ENCODE measurements around the gene RFTN1. TPM values are rescaled to one million over a fixed set of nuclear protein-coding genes. Genes with fewer than 3 reads are reported as not detected.

The RFTN1 gene
- total RNA-seq, 3 donors from 2014 or later (not counting 1 experiment from before 2014, with no cell fraction given): 112 to 135 (median 115) TPM

GRCh38 chr3:16509721-16510619 lies 3.5 kb downstream of the RFTN1 start:
- TF ChIP-seq, protein P1, sequence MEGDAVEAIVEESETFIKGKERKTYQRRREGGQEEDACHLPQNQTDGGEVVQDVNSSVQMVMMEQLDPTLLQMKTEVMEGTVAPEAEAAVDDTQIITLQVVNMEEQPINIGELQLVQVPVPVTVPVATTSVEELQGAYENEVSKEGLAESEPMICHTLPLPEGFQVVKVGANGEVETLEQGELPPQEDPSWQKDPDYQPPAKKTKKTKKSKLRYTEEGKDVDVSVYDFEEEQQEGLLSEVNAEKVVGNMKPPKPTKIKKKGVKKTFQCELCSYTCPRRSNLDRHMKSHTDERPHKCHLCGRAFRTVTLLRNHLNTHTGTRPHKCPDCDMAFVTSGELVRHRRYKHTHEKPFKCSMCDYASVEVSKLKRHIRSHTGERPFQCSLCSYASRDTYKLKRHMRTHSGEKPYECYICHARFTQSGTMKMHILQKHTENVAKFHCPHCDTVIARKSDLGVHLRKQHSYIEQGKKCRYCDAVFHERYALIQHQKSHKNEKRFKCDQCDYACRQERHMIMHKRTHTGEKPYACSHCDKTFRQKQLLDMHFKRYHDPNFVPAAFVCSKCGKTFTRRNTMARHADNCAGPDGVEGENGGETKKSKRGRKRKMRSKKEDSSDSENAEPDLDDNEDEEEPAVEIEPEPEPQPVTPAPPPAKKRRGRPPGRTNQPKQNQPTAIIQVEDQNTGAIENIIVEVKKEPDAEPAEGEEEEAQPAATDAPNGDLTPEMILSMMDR (IDR thresholded peaks at IDR 0.05): no peak
- Histone ChIP-seq H3K27ac (ENCODE audit: low read length) (peak overlapping the region; percentile 49), H3K27me3 (ENCODE audit: control insufficient read depth, insufficient read depth, low read length) (no peaks in the 10 kb centered on the region), H3K36me3 (ENCODE audit: control insufficient read depth, insufficient read depth, low read length) (peaks cover 5% of the 10 kb centered on the region), H3K4me1 (ENCODE audit: control insufficient read depth, insufficient read depth, low read length) (peaks cover 60% of the 10 kb centered on the region), H3K9me3 (ENCODE audit: control insufficient read depth, insufficient read depth, low read length) (no peaks in the 10 kb centered on the region), H3K4me3 (ENCODE audit: low read length) (no peak overlapping the region)
- Mint-ChIP-seq H3K27ac (peak overlapping the region; percentile 91 to 97), H3K4me1 (peaks cover 78 to 88% of the 10 kb centered on the region in 2 donors), H3K36me3 (no peaks in the 10 kb centered on the region), H3K27me3 (ENCODE audit: low read depth in 2 of 2) (no peaks in the 10 kb centered on the region), H3K4me3 (peak overlapping the region; percentile 97), H3K9me3 (no peaks in the 10 kb centered on the region)
- DNase-seq (peak in 1 of 2 donors; percentile 32), ATAC-seq (no peak)
- WGBS (ENCODE audit: insufficient coverage): 80% methylated on average over 8 of the region's 10 CpGs
- intact Hi-C loops (cut with micrococcal nuclease): loop anchor here (2.0 to 10.0 kb wide), 4 partner anchors 15 to 645 kb away; no protein-coding TSS in a partner anchor

DNA sequence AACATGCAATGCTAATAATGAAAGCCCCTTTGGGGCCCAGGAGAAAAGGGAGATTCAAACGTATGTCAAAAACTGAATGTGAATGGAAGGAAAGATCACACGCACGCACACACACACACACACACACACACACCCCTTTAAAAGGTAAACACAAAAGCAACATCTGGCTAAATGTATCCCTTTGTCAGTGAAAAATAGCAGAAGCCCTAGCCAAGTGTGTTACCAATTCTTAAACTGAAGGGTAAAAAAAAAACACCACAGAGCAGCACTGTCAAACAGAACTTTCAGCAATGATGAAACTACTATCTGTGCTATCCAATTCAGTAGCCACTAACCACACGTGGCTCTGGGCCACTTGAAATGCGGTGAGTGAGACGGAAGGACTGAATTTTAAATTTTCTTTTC lies 4.9 kb downstream of the RFTN1 start:
- Mint-ChIP-seq H3K27ac (peak overlapping the region; percentile 75 to 85), H3K4me1 (peaks cover 78 to 88% of the 10 kb centered on the region in 2 donors), H3K36me3 (no peaks in the 10 kb centered on the region), H3K27me3 (ENCODE audit: low read depth in 2 of 2) (no peaks in the 10 kb centered on the region), H3K9me3 (no peaks in the 10 kb centered on the region), H3K4me3 (peak overlapping the region; percentile 67)
- Histone ChIP-seq H3K4me1 (ENCODE audit: control insufficient read depth, insufficient read depth, low read length) (peaks cover 53% of the 10 kb centered on the region), H3K27me3 (ENCODE audit: control insufficient read depth, insufficient read depth, low read length) (no peaks in the 10 kb centered on the region), H3K36me3 (ENCODE audit: control insufficient read depth, insufficient read depth, low read length) (peaks cover 5% of the 10 kb centered on the region), H3K9me3 (ENCODE audit: control insufficient read depth, insufficient read depth, low read length) (no peaks in the 10 kb centered on the region), H3K4me3 (ENCODE audit: low read length) (no peak overlapping the region), H3K27ac (ENCODE audit: low read length) (no peak overlapping the region)
- 17% methylated on average over 2 of the region's 6 CpGs for WGBS (ENCODE audit: insufficient coverage)
- intact Hi-C loops (cut with micrococcal nuclease): no loop called here
- DNase-seq (peak in 1 of 2 donors; percentile 36), ATAC-seq (no peak)
- TF ChIP-seq, protein P1 (IDR thresholded peaks at IDR 0.05): no peak

- no peak overlapping the region for H3K4me3 ChIP-seq (ENCODE audit: low read length)
- DNase-seq (no peak), ATAC-seq (no peak)
- H3K4me1 ChIP-seq (ENCODE audit: control insufficient read depth, insufficient read depth, low read length): peaks cover 57% of the 10 kb centered on the region
- intact Hi-C loops (cut with micrococcal nuclease): no loop called here
- TF ChIP-seq, protein P1 (IDR thresholded peaks at IDR 0.05): no peak
- H3K27me3 ChIP-seq (ENCODE audit: control insufficient read depth, insufficient read depth, low read length): no peaks in the 10 kb centered on the region
- H3K36me3 Mint-ChIP-seq: no peaks in the 10 kb centered on the region
- no peaks in the 10 kb centered on the region for H3K9me3 ChIP-seq (ENCODE audit: control insufficient read depth, insufficient read depth, low read length)
- H3K27me3 Mint-ChIP-seq (ENCODE audit: low read depth in 2 of 2): no peaks in the 10 kb centered on the region
- H3K27ac Mint-ChIP-seq: peak overlapping the region; percentile 75 to 85
- WGBS (ENCODE audit: insufficient coverage): 67% methylated on average over 4 of the region's 4 CpGs
- no peaks in the 10 kb centered on the region for H3K9me3 Mint-ChIP-seq
- H3K4me3 Mint-ChIP-seq: peak overlapping the region; percentile 67
- no peak overlapping the region for H3K27ac ChIP-seq (ENCODE audit: low read length)
- H3K4me1 Mint-ChIP-seq: peaks cover 82 to 92% of the 10 kb centered on the region in 2 donors
- peaks cover 5% of the 10 kb centered on the region for H3K36me3 ChIP-seq (ENCODE audit: control insufficient read depth, insufficient read depth, low read length)
Observed at GRCh38 chr3:16508243-16508578, 5.3 kb downstream of the RFTN1 start.
